ENCODE data around the gene TBPL1. TPM values are rescaled to one million over a fixed set of nuclear protein-coding genes. Genes with fewer than 3 reads are reported as not detected.

The TBPL1 gene
- total RNA-seq, 1 experiment from 2014 or later: 63.3 TPM

- DNase-seq (ENCODE audit: low read depth): no peak
Observed at GRCh38 chr6:134005800-134006199, 52.8 kb downstream of the TBPL1 start.

DNA sequence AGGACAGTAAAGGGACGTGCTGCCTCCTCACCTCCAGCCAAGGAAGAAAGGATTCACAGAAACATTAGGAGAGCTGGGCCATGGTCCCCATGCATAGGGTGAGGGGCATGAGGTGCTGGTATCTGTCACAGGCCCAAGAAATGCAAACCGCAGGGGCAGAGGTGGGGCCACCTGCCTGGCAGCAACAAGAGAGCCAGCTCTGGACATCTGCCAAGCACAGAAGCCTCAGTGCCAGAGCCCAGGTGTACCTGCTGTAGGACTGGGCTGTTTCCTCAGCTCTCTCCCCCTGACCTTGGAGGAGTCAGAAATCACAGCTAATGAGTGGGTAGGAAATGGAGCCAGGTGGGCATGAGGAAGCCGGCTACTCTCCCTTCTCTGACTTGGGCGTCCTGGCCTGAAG lies 54.1 kb downstream of the TBPL1 start:
- no peak for DNase-seq (ENCODE audit: low read depth)

GRCh38 chr6:134009876-134010275 lies 56.9 kb downstream of the TBPL1 start:
- DNase-seq (ENCODE audit: low read depth): no peak

DNA sequence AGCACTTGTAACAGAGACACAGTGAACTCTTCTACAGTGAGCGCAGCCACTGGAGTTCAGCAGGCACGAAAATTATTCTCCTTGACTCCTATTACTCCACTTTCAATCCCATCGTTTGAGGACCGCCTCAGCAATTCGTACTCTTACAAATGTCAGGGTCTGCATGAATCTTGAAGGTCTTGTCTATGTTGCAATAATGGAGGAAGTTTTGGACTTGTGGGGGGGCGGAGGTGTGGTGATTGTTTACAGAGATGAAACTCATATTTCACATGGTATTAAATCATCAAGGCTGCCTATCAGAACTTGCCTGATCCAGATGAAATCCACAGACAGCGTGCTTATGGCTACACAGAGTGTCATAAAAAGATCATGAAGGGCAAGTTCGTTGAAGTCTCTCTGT lies 57.4 kb downstream of the TBPL1 start:
- DNase-seq (ENCODE audit: low read depth): no peak

DNA sequence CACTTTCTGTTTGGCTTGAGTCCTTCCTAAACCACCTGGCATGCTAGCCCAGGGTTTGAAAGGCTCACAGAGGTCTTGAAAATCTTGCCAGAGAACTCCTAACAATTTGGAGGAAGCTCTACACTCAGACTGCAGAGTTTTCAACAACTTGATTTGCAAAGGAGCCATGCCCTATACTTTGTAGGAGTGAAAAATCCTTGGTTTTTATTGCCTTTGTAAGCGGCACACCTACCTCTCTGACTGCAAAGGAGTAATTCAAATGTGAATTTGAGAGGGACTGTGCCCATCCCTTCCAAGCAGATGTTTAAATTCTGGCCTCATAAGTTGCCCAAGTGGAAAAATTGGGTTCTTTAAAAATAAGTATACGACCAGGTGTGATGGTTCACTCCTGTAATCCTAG lies 58.0 kb downstream of the TBPL1 start:
- DNase-seq (ENCODE audit: low read depth): no peak

GRCh38 chr6:134014588-134015137 lies 61.6 kb downstream of the TBPL1 start:
- no peak for DNase-seq (ENCODE audit: low read depth)

DNA sequence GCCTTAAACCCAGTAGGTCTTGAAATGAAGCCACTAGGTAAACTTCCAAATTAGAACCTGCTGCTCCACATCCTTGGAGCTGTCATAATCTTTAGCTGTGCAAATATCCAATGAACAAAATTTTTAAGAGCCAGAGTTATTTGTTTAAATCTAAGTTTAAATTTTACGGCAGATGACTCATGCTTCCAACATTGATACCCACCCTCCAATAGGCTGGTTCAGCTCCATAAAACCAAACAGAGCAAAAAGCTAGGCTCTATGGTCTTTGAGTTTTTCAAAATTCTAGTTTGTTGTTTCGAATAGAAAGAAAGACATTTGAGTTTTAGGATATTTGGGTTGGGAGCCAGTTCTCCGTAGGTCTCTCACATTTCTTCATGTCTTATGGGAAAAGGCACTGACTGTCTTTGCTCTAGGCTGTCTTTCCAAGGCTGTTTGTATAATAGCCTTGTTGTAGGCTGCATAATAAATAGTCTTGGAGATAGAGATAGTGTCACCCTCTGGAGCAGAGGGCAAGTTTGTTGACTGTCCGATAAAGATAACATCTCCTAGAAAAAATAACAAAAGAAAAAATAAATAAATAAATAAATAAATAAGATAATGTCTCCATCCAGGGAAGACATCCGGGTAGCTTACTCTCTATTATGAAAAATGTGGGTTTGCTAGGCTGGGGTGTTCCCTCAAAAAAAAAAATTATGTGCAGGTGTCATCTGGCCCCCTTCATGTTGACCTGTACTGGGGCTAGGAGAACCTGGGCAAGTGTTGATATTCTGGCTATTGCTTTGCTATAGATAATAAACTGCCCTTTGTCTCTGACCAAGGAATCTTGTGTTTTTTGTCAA lies 62.9 kb downstream of the TBPL1 start:
- no peak for DNase-seq (ENCODE audit: low read depth)

GRCh38 chr6:134016558-134016814 lies 63.5 kb downstream of the TBPL1 start:
- DNase-seq (ENCODE audit: low read depth): no peak

- DNase-seq (ENCODE audit: low read depth): no peak
Observed at GRCh38 chr6:134020071-134020470, 67.0 kb downstream of the TBPL1 start.

DNA sequence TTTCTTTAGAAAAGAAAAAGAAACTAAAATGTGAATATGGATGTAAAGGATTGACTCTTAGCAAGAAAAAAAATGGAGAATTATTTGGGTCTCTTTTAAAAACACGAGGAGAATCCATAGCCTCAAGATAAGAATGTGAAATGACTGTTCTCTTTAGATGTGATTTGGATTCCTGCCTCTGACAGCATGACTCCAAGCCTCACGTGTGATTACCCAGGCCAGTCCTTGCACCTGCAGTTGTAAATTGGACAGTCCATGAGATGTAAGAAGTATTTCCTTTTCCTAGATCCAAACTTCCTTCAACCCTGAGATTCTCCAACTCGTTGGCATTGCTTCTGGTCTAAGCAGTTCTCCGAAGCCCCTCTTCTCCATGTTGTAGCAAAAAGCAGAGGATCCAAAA lies 67.5 kb downstream of the TBPL1 start:
- no peak for DNase-seq (ENCODE audit: low read depth)

GRCh38 chr6:134020968-134021367 lies 67.9 kb downstream of the TBPL1 start:
- DNase-seq (ENCODE audit: low read depth): no peak

GRCh38 chr6:134021396-134022122 lies 68.5 kb downstream of the TBPL1 start:
- no peak for DNase-seq (ENCODE audit: low read depth)

DNA sequence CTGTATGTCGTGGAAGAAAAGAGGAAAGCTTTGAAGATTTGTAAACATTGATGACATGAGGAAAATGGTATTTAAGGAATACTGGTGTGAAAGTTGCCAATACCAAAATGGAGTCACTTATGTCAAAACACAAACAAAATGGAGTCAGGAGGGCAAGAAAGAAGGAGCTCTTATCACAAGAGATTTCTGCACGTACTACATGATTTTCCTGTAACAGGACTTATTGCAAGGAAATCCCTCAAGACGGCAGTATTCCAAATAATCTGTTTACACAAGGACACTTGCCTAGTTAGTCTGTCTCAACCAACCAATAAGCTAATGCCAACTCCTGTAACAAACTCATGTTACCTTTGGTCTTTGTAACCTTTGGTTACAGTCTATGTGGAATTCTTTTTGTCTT lies 69.6 kb downstream of the TBPL1 start:
- no peak for DNase-seq (ENCODE audit: low read depth)

GRCh38 chr6:134026597-134026996 lies 73.6 kb downstream of the TBPL1 start:
- DNase-seq (ENCODE audit: low read depth): peak; percentile 73

- no peak for DNase-seq (ENCODE audit: low read depth)
Observed at GRCh38 chr6:134028438-134028837, 75.4 kb downstream of the TBPL1 start.

- peak; percentile 32 for DNase-seq (ENCODE audit: low read depth)
Observed at GRCh38 chr6:134029495-134030455, 76.8 kb downstream of the TBPL1 start.

DNA sequence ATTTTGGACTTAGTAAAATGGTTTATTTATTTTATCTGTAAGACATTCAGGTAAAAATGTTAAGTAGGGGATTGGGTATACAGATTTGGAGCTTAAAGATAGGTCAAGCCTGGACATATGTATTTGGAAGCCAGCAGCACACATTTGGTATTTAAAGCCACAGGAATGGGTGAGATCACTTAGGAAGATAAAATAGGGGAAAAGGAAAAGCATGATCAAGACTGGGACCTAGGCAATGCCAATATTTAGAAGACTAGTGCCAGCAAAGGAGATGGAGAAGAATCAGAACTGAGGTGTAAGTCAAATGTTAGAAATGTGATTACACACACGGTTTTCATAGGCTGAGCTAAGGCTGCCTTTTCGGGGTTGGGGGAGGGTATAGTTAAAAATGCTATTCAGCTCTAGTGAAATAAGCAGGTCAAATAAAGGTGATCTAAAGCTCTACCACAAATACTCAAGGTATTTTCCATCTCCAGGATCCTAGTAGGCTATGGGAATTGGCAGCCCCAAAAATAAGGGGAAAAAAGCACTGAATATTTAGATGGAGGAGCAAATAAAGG lies 78.8 kb downstream of the TBPL1 start:
- peak; percentile 50 for DNase-seq (ENCODE audit: low read depth)

DNA sequence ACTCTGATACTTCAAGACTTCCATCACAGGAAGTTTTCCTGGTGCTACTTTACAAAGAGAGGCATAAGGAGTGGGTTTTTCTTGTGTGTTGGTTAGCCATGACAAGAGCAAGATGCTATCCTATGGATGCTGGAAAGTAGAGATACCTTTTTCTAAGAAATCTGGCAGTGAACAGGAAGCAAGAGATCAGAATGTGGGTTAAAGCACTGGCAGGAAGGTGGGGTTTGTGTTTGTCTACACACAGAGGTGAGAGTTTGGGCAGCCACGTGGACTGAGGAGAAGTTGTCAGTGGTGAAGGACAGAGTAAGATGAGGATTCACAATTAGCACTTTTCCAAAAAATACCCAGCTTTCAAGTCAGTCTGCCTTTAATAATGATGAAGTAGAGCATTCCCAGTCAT lies 81.5 kb downstream of the TBPL1 start:
- DNase-seq (ENCODE audit: low read depth): no peak

DNA sequence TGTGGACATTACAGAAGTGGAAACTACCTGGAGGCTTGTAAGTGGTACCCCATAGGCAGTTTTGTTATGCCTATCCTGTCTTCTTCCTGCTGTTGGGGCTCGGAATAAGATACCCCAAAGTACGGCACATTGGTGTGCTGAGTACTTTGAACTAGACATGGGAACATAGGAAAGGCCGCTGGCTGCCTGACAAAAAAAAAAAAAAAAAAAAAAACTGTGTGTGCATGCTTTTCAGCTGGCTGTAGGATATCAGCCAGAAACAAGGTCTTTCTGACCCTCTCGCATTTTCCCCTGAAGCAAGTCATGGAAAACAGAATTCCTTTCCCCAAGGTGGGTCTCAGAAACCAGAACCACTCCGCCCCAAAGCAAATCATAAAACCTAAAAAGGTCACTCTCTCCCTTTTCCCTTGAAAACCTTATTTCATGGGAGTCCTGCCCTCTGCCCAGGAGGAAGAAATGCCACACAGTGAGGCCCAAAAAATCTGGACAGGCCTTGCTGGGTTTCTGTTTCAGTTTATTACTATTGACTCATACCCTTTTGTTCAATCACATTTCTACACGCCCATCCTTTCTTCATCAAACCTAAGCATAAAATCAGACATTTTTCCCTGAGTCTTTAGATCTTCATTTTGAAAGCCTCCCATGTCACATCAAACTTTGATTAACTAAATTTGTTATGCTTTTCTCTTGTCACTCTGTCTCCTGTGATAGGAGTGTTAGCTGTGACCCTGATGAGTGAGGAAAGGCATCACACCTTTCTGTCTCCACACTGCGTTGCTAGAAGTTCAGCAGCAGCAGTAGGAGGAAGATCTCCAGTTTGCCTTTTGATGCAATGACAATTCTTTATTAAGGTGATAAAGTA lies 82.2 kb downstream of the TBPL1 start:
- peak; percentile 66 for DNase-seq (ENCODE audit: low read depth)

- DNase-seq (ENCODE audit: low read depth): peak; percentile 97
Observed at GRCh38 chr6:134035823-134036296, 82.8 kb downstream of the TBPL1 start.

Measured in HT1080 (cell line).